Right forelimb (tissue), 1 donor: ENCODE results near the gene FOXN3.

ENCODE experiments used
- DNase-seq: peaks from one replicate; pipeline ENCODE4 v3.0.0-alpha.2; 2018

Gene FOXN3

GRCh38 chr14:89407856-89408255, 9.2 kb downstream of the FOXN3 start:
- no peak for DNase-seq

- DNase-seq, result no peak
Observed at GRCh38 chr14:89406941-89407340, 10.1 kb downstream of the FOXN3 start.

- DNase-seq, result no peak
Observed at GRCh38 chr14:89406361-89406760, 10.7 kb downstream of the FOXN3 start.

GRCh38 chr14:89405712-89406111, 11.3 kb downstream of the FOXN3 start:
- DNase-seq, result no peak

GRCh38 chr14:89402363-89402762, 14.7 kb downstream of the FOXN3 start:
- DNase-seq, result no peak

- DNase-seq, result no peak
Observed at GRCh38 chr14:89401761-89402160, 15.3 kb downstream of the FOXN3 start.

GRCh38 chr14:89401241-89401640, 15.8 kb downstream of the FOXN3 start:
- no peak for DNase-seq

- no peak for DNase-seq
Observed at GRCh38 chr14:89400529-89400928, 16.5 kb downstream of the FOXN3 start.

GRCh38 chr14:89399594-89400068, 17.4 kb downstream of the FOXN3 start:
- peak; percentile 65 for DNase-seq

GRCh38 chr14:89399157-89399556, 17.9 kb downstream of the FOXN3 start:
- no peak for DNase-seq

GRCh38 chr14:89397569-89398230, 19.3 kb downstream of the FOXN3 start:
- no peak for DNase-seq

GRCh38 chr14:89394972-89395371, 22.1 kb downstream of the FOXN3 start:
- DNase-seq, result no peak

GRCh38 chr14:89393222-89393745, 23.7 kb downstream of the FOXN3 start:
- no peak for DNase-seq

GRCh38 chr14:89392181-89392580, 24.9 kb downstream of the FOXN3 start:
- DNase-seq, result no peak

- no peak for DNase-seq
Observed at GRCh38 chr14:89391556-89391955, 25.5 kb downstream of the FOXN3 start.

GRCh38 chr14:89391123-89391522, 25.9 kb downstream of the FOXN3 start:
- DNase-seq, result no peak

- no peak for DNase-seq
Observed at GRCh38 chr14:89388853-89389252, 28.2 kb downstream of the FOXN3 start.

GRCh38 chr14:89387922-89388685, 28.9 kb downstream of the FOXN3 start:
- DNase-seq, result no peak

GRCh38 chr14:89386212-89386886, 30.7 kb downstream of the FOXN3 start:
- DNase-seq, result no peak

- no peak for DNase-seq
Observed at GRCh38 chr14:89384636-89385035, 32.4 kb downstream of the FOXN3 start.

- no peak for DNase-seq
Observed at GRCh38 chr14:89384023-89384422, 33.0 kb downstream of the FOXN3 start.

GRCh38 chr14:89382901-89383845, 33.9 kb downstream of the FOXN3 start:
- DNase-seq, result no peak
